Stimulated activated CD4-positive, alpha-beta T cell treated with anti-CD3 and anti-CD28 coated beads, TNF-alpha, amount 100 ng/mL, for 48 hours (primary cell): ENCODE measurements around the gene MLLT6.

Experiments
- DNase-seq, 3 donors: peaks; one replicate each; pipeline ENCODE4 v3.0.0-alpha.2; 2020; ENCODE audit warnings: low read depth in 3 of 3

Gene MLLT6

GRCh38 chr17:38741921-38742410 lies 36.9 kb downstream of the MLLT6 start:
- no peak for DNase-seq

DNA sequence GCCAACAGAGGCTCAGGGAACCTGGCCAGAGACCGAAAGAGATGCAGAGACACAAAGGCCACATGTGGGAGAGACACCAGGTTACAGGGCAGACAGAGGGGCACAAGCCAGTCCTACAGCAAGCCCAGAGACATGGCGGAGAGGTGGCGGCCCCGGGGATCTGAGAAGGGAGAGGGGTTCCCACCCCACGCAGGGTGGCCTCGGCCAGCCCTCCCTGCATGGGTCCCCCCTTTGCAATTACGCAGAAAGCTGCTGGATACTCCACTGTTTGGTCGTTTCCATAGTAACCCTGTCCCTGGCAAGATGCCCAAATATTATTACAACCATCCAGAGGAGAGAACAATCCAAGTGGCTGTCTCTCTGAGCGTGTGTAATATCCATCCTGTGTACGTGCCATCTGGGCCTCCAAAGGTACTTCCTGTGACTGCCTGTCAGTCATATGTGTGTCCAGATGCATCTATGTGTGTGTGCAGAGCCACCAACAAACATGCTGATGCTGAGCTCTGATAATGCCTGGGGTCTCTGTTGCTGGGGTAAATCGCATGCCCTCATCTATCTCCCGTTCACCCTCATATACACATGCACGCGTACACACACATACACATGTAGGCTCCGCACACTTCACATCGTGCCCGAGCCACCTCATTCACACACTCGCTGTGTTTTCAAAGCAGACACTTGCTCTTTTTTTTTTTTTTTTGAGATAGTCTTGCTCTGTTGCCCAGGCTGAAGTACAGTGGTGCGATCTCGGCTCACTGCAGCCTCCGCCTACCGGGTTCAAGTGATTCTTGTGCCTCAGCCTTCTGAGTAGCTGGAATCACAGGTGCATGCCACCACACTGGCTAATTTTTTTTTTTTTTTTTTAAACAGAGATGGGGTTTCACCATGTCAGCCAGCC lies 37.6 kb downstream of the MLLT6 start:
- DNase-seq: no peak

GRCh38 chr17:38743556-38744171 lies 38.6 kb downstream of the MLLT6 start:
- no peak for DNase-seq

DNA sequence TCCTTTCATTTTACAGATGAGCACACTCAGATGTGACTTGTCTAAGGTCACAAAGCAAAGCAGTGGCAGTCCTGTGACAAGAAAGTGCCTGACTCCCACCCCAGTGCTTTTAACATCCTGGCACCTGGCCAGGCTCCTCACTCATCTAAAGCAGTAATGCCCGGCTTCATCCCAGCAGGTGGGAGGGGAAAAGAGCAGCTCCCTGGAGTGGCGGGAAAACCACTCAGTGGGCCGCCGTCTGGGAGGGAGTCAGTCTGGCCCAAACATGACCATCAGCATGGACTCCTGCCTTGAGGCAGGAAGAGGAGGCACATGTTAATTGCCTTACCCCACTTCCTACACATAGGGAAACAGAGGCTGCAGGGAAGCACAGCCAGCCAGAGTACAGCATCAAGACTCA lies 40.5 kb downstream of the MLLT6 start:
- DNase-seq: no peak

GRCh38 chr17:38746004-38746848 lies 41.2 kb downstream of the MLLT6 start:
- no peak for DNase-seq

DNA sequence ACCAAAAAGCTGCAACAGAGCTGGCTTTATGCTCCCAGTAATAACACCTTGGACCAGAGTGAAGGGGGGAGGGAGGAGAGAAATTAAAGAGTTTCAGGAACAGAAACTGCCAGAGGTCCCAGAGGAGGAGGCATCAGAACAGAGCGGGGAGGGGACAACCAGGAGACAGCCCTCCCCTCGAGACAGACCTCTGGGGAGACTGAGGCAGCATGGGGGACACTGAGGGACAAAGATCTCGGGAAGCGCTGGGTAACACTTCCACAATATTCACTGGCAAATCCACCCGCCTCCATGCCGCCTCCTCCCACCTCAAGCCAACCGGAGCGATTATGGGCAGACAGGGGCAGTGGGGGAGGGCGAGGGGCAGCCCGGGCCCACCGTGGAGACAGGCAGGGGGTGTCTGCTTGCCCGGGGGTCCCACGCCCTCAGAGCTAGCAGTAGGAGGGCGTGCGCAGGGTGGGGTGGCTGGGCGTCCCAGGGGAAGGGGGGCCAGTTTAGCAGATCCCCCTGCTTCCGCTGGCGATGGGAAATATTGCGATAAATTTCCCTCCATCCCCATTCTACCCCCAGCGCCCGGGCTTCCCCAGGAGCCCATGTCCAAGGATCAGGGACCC lies 41.9 kb downstream of the MLLT6 start:
- DNase-seq: no peak

GRCh38 chr17:38747463-38748148 lies 42.5 kb downstream of the MLLT6 start:
- DNase-seq: no peak

- DNase-seq: no peak
Observed at GRCh38 chr17:38748149-38748891, 43.2 kb downstream of the MLLT6 start, which contains the start of gene PCGF2. TSS of gene PCGF2 (minus strand) at chr17:38748336. CDS start at chr17:38740402, 7,934 bp downstream.

- no peak for DNase-seq
Observed at GRCh38 chr17:38748892-38749222, 43.8 kb downstream of the MLLT6 start.

DNA sequence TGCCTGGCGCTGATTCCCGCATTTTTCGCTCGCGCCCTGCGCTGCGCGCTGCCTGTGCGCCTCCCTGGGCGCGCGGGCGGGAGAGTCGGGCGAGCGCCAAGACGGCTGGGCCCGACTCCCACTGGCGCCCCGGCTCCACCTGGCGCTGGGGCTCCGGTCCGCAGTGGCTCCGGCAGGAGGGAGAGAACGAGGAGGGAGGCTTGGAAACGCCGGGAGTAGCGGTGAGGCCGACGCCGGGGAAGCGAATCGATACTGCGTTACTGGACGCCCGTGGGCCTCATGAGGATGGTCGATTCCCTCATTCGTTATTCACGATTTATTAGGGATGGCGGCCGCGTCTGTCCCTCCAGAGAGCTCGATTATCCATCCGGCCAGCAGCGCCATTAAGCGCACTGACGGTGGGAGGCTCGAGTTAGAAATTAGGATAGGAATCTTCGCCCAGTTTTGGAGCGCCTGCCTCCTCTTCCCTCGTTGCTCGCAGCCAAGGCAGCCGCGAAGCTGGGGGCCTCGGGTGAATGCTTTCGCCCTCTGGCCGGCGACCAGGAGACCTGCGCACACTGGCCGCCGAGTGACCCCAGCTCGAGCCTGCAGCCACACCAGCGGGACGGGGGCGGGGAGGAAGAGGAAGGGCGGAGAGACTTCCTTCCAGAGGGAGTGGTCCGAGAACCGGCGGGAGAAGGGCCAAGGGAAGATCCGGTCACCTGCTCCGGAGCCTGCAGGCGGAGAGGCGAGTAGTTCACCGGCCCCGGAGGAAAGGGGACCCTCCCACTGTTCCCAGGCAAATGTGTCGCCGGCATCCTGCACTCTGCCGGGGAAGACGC lies 44.4 kb downstream of the MLLT6 start:
- no peak for DNase-seq

DNA sequence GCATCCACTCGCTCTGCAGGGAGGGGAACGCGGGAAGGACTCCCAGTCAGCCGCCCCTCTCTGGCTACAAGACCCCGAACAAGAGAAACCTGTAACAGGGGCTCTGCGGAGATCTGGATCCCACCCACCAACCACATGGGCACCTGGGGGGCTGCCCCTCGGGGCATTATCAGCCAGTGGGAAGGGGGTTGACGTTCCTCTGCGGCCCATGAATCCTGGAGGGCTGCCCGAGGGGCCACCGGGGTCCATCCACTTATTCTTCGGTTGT lies 44.9 kb downstream of the MLLT6 start:
- DNase-seq: no peak

- DNase-seq: no peak
Observed at GRCh38 chr17:38750312-38751121, 45.4 kb downstream of the MLLT6 start.

DNA sequence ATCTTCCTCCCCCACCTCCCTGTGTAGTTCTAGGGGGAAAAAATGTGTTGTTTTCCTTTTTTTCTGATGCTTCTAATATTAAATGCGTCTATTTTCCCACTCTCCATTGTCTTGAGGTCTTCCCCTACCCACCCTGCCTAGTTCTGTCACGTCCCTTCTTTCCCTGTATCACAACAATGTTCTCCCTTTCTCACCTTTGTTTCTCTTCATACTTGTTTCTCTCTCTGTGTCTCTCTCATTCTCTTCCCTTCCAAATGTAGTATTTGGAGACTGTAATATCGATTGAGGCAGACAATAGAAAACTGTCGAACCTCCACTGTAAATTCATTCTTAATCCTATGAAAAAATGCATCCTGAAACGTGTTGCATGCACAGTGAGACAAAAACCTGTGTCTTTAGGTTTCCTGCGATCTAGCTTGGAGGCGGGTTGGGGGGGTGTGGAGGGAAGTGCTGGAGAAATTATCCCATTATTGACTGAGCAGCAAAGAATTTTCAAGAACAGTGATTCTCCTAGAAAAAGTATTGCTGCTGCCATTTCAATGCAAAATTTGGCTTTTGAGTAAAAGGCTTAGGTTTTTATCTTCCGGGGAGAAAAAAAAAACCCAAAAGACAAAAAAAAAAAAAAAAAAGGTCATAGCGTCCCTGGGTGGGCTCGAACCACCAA lies 46.2 kb downstream of the MLLT6 start:
- no peak for DNase-seq

- peak; percentile 75 to 83 (median 76) for DNase-seq
Observed at GRCh38 chr17:38751808-38752307, 46.8 kb downstream of the MLLT6 start.

- peak; percentile 94 to 98 (median 96) for DNase-seq
Observed at GRCh38 chr17:38752308-38753070, 47.4 kb downstream of the MLLT6 start, which contains the start of gene PSMB3. TSS of gene PSMB3 (plus strand) at chr17:38752741. CDS start at chr17:38752827, 86 bp downstream.

DNA sequence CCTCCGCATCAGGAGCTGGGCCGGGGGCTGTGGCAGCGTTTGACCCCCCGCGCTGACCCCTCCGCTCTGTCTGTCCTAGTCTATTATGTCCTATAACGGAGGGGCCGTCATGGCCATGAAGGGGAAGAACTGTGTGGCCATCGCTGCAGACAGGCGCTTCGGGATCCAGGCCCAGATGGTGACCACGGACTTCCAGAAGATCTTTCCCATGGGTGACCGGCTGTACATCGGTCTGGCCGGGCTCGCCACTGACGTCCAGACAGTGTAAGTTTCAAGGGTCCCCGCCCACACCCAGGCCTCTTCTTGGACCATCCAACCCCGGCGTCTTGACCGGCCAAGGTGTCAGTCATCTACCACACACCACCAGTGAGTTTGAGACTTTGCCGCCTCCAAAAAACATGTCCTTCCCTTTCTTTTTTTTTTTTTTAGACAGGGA lies 48.0 kb downstream of the MLLT6 start:
- no peak for DNase-seq

DNA sequence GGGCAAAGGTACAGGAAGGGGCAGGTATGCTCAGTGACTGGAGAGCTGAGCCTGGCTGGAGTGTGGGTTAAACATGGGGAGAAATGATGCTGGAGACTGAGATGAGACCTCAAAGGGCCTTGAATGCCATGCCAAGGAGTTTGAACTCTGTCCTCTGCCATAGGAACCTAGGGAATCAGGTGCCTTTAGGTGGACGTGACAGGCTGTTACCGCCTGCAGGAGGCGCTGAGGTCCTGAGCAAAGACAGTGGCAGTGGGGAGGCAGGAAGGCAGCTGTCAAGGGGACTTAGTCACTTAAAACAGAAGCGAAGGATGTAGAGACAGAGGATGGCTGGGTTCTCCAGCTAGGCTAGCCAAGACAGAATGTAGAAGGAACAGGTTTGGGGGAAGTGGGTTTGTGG lies 56.5 kb downstream of the MLLT6 start:
- peak in 1 of 3 donors; percentile 32 for DNase-seq
